ENCODE data around the gene TSPAN33.

Gene TSPAN33

DNA sequence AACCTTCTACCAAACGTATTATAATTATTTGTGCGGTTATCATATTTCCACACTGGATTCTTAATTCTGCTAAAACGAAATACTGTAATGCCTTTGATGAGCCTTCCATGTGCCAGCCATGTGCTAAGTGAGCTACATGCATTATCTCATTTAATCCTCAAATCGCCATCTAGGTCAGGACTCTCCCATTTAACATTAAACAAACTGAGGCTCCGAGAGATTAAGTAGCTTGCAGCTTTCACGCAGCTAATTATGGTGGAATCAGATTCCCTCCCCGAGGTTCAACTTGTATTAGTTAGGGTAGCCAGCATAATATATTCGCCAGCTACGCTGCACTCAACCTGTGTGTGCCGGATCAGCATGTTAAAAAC, 798 bp upstream of the TSPAN33 start:
- no peak for TF ChIP-seq CTCF (IDR thresholded peaks at IDR 0.05; ENCODE audit: low read depth, low read length, missing control alignments)
- H3K4me3 ChIP-seq (ENCODE audit: low read depth, low read length), result no peak overlapping the region
- no peak overlapping the region for H3K27ac ChIP-seq
- DNase-seq, result no peak
- H3K27me3 ChIP-seq (replicated peaks), result peaks cover 9% of the 10 kb centered on the region
- in situ Hi-C loops (cut with HindIII; ENCODE audit: low pct_ligation_motif_present, low sequenced_read_pairs), result no loop called here
- no peaks in the 10 kb centered on the region for H3K36me3 ChIP-seq (replicated peaks)

DNA sequence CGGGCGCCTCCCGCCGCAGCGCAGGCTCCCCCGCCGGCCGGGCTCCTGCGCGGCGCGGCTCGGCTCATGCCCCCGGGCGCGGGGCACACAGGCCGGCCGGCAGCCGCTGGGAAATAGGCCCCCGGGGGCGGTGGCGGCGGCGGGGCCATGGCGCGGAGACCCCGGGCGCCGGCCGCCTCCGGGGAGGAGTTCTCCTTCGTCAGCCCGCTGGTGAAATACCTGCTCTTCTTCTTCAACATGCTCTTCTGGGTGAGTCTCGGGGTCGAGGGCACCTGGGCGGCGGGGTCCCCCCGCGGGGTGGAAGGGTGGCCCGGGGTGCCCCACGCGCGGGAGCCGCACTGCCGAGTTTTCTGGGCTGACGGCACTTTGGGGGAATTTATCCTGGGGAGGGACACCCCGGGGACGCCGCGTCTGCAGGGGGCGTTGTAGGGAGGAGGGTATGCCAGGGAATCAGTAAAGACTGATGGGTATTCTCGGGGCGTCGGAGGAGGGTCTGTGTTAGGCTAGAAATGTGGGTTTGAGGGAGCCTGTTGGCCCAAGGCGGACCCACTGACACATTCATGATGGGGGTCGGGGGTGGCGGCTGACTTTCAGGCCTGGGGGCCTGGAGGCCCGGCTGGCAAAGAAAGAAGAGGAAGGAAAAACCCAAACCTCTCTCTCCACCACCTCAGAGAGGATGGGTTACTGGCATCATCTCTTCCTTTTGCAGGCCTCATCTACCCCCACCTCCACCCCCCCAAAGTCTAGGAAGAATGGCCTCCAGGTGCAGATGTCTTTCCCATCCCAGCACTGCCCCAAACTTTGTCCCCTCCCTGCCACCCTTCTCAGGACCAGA, 544 bp downstream of the TSPAN33 start:
- peak; percentile 37 for TF ChIP-seq CTCF (IDR thresholded peaks at IDR 0.05; ENCODE audit: low read depth, low read length, missing control alignments)
- Histone ChIP-seq H3K36me3 (replicated peaks) (no peaks in the 10 kb centered on the region), H3K27ac (no peak overlapping the region), H3K27me3 (replicated peaks) (peaks cover 9% of the 10 kb centered on the region), H3K4me3 (ENCODE audit: low read depth, low read length) (peak overlapping the region; percentile 37)
- no peak for DNase-seq
- in situ Hi-C loops (cut with HindIII; ENCODE audit: low pct_ligation_motif_present, low sequenced_read_pairs), result no loop called here

DNA sequence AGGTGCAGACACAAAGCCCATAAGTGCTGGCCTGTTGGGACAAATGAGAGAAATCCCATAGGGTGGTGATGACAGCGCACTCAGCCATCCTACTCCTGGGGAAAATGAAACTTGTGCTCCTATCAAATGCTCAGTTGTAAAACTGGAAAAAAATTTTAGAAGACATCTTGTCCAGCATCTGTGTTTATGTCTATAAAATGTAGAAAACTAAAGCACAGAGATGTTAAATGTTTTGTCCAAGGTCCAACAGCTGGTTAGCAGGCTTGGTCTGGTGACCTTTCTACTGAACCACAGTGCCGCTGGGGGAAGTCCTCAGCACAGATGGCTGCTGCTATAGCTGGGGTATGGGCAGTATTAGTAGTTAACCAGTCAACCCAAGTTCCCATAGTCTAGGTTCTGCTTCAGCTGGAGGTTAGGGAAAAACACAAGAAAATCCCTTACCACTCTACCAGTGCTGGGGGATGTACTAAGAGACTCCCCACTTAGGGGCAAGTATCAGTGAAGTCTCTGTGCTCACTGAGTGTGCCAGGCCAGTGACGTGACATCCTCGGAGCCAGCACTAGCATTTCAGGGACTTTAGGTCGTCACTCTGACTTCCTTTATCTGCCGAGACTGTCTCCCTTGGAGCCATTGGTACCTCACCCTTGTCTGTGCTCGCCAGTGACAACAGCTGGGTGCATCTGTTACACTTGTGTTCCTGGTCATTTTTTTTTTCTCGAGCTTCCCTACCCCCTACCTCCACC, 1.9 kb downstream of the TSPAN33 start:
- H3K36me3 ChIP-seq (replicated peaks), result no peaks in the 10 kb centered on the region
- no peak overlapping the region for H3K27ac ChIP-seq
- no peak for TF ChIP-seq CTCF (IDR thresholded peaks at IDR 0.05; ENCODE audit: low read depth, low read length, missing control alignments)
- no peak for DNase-seq
- in situ Hi-C loops (cut with HindIII; ENCODE audit: low pct_ligation_motif_present, low sequenced_read_pairs), result no loop called here
- H3K4me3 ChIP-seq (ENCODE audit: low read depth, low read length), result no peak overlapping the region
- H3K27me3 ChIP-seq (replicated peaks), result peaks cover 13% of the 10 kb centered on the region

GRCh38 chr7:129147731-129148130, 3.2 kb downstream of the TSPAN33 start:
- Histone ChIP-seq H3K27me3 (replicated peaks) (peaks cover 14% of the 10 kb centered on the region), H3K4me3 (ENCODE audit: low read depth, low read length) (no peak overlapping the region), H3K27ac (no peak overlapping the region), H3K36me3 (replicated peaks) (no peaks in the 10 kb centered on the region)
- TF ChIP-seq CTCF (IDR thresholded peaks at IDR 0.05; ENCODE audit: low read depth, low read length, missing control alignments), result no peak
- no peak for DNase-seq
- in situ Hi-C loops (cut with HindIII; ENCODE audit: low pct_ligation_motif_present, low sequenced_read_pairs), result no loop called here

- Histone ChIP-seq H3K27me3 (replicated peaks) (peaks cover 8% of the 10 kb centered on the region), H3K36me3 (replicated peaks) (no peaks in the 10 kb centered on the region), H3K27ac (no peak overlapping the region), H3K4me3 (ENCODE audit: low read depth, low read length) (no peak overlapping the region)
- no peak for TF ChIP-seq CTCF (IDR thresholded peaks at IDR 0.05; ENCODE audit: low read depth, low read length, missing control alignments)
- in situ Hi-C loops (cut with HindIII; ENCODE audit: low pct_ligation_motif_present, low sequenced_read_pairs), result no loop called here
- DNase-seq, result no peak
These were observed 5.0 kb downstream of the TSPAN33 start for GRCh38 chr7:129149511-129149910.

All from brain microvascular endothelial cell (primary cell).